HCT116 (cell line): ENCODE measurements around the gene PTPN2. TPM values are rescaled to one million over a fixed set of nuclear protein-coding genes. Genes with fewer than 3 reads are reported as not detected.

Experiments
- ATAC-seq: fragments of 200-7000 bp; cut with Tn5 transposase; 2 replicates; pipeline ENCODE4 v1.9.1; 2020; ENCODE audit warnings: mild to moderate bottlenecking, moderate library complexity
- BruUV-seq: library from RNA; stranded (reverse); fragments of 400-500 nt; replicated peaks from 2 replicates; lab custom pipeline; 2021; lab: Mats Ljungman, UMichigan
- CTCF ChIA-PET: fragments of 300-600 bp; sonication (Branson Sonifier 250); formaldehyde crosslinking; loops from one replicate; lab custom pipeline; 2021; ENCODE audit warnings: antibody characterized with exemption; lab: Charles Lee
- POLR2A ChIA-PET: fragments of 300-600, 350-600 bp; sonication (Branson Sonifier 250); formaldehyde crosslinking; loops from one replicate; lab custom pipeline; 2021; ENCODE audit warnings: antibody characterized with exemption; lab: Charles Lee
- RAD21 ChIA-PET, 2 experiments: fragments of 300-600 bp; sonication (Branson Sonifier 250); formaldehyde crosslinking; loops; one replicate each; lab custom pipeline; 2023; ENCODE audit warnings: low total read pairs in 2 of 2; ENCODE audit not compliant: uncharacterized antibody in 2 of 2, unreplicated experiment in 2 of 2, low non-redundant PET in 1 of 2; lab: Charles Lee
- DNase-seq: peaks from one replicate; pipeline ENCODE4 v3.0.0-alpha.2; 2010; ENCODE audit warnings: low read depth, low spot score
- H2AFZ ChIP-seq: fragments of 200-600 bp; shearing (Covaris generic), sonication (generic); 2 replicates; pipeline ENCODE4 v1.6.1; 2017; ENCODE audit warnings: low read depth, mixed run types, mixed read lengths, antibody characterized with exemption, low read length; ENCODE audit not compliant: poor library complexity, severe bottlenecking
- H3K27ac ChIP-seq: 2 replicates; pipeline ENCODE4 v1.5.1; 2012; ENCODE audit warnings: low read depth, low read length
- H3K27me3 ChIP-seq: fragments of 200-600 bp; sonication (generic); 2 replicates; pipeline ENCODE4 v1.6.1; 2016; ENCODE audit warnings: mixed run types, low read length, mixed read lengths; ENCODE audit not compliant: insufficient read depth
- H3K36me3 ChIP-seq, 2 experiments: fragments of 200-500 bp in 1 of 2; fragments of 200-600 bp in 1 of 2; sonication (Bioruptor generic) in 1 of 2; sonication (generic) in 1 of 2; 2 replicates each; pipeline versions ENCODE4 v1.5.1 to v1.6.1; 2014 to 2016; ENCODE audit warnings: low read length in 2 of 2, inconsistent platforms in 1 of 2, mixed read lengths in 1 of 2, mixed run types in 1 of 2; ENCODE audit not compliant: insufficient read depth in 2 of 2, control insufficient read depth in 1 of 2
- H3K4me1 ChIP-seq, 2 experiments: fragments of 200-600 bp in 1 of 2; sonication (generic) in 1 of 2; 2 replicates each; pipeline versions ENCODE4 v1.5.1 to v1.6.1; 2012 to 2017; ENCODE audit warnings: low read length in 2 of 2, inconsistent platforms in 1 of 2, mild to moderate bottlenecking in 1 of 2, mixed read lengths in 1 of 2, mixed run types in 1 of 2, moderate library complexity in 1 of 2; ENCODE audit not compliant: insufficient read depth in 2 of 2, control insufficient read depth in 1 of 2
- H3K4me2 ChIP-seq: fragments of 200-600 bp; sonication (generic); 2 replicates; pipeline ENCODE4 v1.6.1; 2017; ENCODE audit warnings: mixed run types, low read length, mixed read lengths
- H3K4me3 ChIP-seq, 2 experiments: fragments of 200-600 bp in 1 of 2; sonication (generic) in 1 of 2; replicated peaks in 1 of 2; 2 replicates each; pipeline ENCODE4 v1.5.1; 2011 to 2016; ENCODE audit warnings: low read length in 2 of 2, control low read depth in 1 of 2, low read depth in 1 of 2, mild to moderate bottlenecking in 1 of 2, mixed read lengths in 1 of 2, mixed run types in 1 of 2
- H3K79me2 ChIP-seq: fragments of 200-600 bp; sonication (generic); 2 replicates; pipeline ENCODE4 v1.6.1; 2017; ENCODE audit warnings: mild to moderate bottlenecking, mixed run types, low read length, moderate library complexity, mixed read lengths; ENCODE audit not compliant: insufficient read depth
- H3K9ac ChIP-seq: fragments of 200-600 bp; sonication (generic); 2 replicates; pipeline ENCODE4 v1.6.1; 2016; ENCODE audit warnings: low read length, mixed read lengths
- H3K9me2 ChIP-seq: fragments of 200-600 bp; sonication (generic), shearing (Covaris generic); 2 replicates; pipeline ENCODE4 v1.6.1; 2017; ENCODE audit warnings: mixed run types, mild to moderate bottlenecking, moderate library complexity; ENCODE audit not compliant: insufficient read depth
- H3K9me3 ChIP-seq, 2 experiments: fragments of 200-500 bp in 1 of 2; fragments of 200-600 bp in 1 of 2; sonication (Bioruptor generic) in 1 of 2; sonication (generic) in 1 of 2; 2 replicates each; pipeline ENCODE4 v1.6.1; 2014 to 2017; ENCODE audit warnings: low read length in 2 of 2, mixed read lengths in 2 of 2, inconsistent platforms in 1 of 2, low read depth in 1 of 2, mild to moderate bottlenecking in 1 of 2, mixed run types in 1 of 2, moderate library complexity in 1 of 2; ENCODE audit not compliant: control insufficient read depth in 1 of 2, insufficient read depth in 1 of 2
- H4K20me1 ChIP-seq: fragments of 200-600 bp; sonication (generic), shearing (Covaris generic); 2 replicates; pipeline ENCODE4 v1.6.1; 2017; ENCODE audit warnings: mixed run types, mild to moderate bottlenecking, moderate library complexity; ENCODE audit not compliant: insufficient read depth
- CEBPB ChIP-seq: IDR thresholded peaks from 2 replicates; pipeline ENCODE4 v1.6.1; 2012; ENCODE audit warnings: low read depth
- EGR1 ChIP-seq: IDR thresholded peaks from 2 replicates; pipeline ENCODE4 v1.6.1; 2012; ENCODE audit warnings: low read depth
- ELF1 ChIP-seq: IDR thresholded peaks from 2 replicates; pipeline ENCODE4 v1.6.1; 2012; ENCODE audit warnings: low read depth, borderline replicate concordance
- FOSL1 ChIP-seq: IDR thresholded peaks from 2 replicates; pipeline ENCODE4 v1.6.1; 2012; ENCODE audit warnings: low read depth
- MAX ChIP-seq: IDR thresholded peaks from 2 replicates; pipeline ENCODE4 v1.6.1; 2012
- POLR2A ChIP-seq: IDR thresholded peaks from 2 replicates; pipeline ENCODE4 v1.7.0; 2011; ENCODE audit warnings: borderline replicate concordance; ENCODE audit not compliant: insufficient read depth, insufficient read length; ENCODE audit errors: extremely low read depth
- POLR2AphosphoS5 ChIP-seq: IDR thresholded peaks from 2 replicates; pipeline ENCODE4 v1.6.1; 2011; ENCODE audit warnings: mild to moderate bottlenecking, low read depth, low read length, moderate library complexity
- RAD21 ChIP-seq: IDR thresholded peaks from 2 replicates; pipeline ENCODE4 v1.6.1; 2012; ENCODE audit warnings: low read depth, mild to moderate bottlenecking
- SIN3A ChIP-seq: IDR thresholded peaks from 2 replicates; pipeline ENCODE4 v1.6.1; 2012; ENCODE audit warnings: low read depth
- TCF7L2 ChIP-seq: IDR thresholded peaks from 2 replicates; pipeline ENCODE4 v1.7.0; 2011; ENCODE audit warnings: borderline replicate concordance, inconsistent platforms; ENCODE audit not compliant: insufficient read depth, insufficient read length; ENCODE audit errors: extremely low read depth
- YY1 ChIP-seq: IDR thresholded peaks from 2 replicates; pipeline ENCODE4 v1.6.1; 2011; ENCODE audit warnings: low read length, low read depth, moderate library complexity, mild to moderate bottlenecking; ENCODE audit not compliant: insufficient replicate concordance; ENCODE audit errors: extremely low read depth
- ZBTB33 ChIP-seq: IDR thresholded peaks from 2 replicates; pipeline ENCODE4 v1.6.1; 2011; ENCODE audit warnings: mild to moderate bottlenecking, low read length, moderate library complexity; ENCODE audit not compliant: insufficient replicate concordance; ENCODE audit errors: extremely low read depth
- ZFX ChIP-seq: fragments of 450-650 bp; IDR thresholded peaks from 2 replicates; pipeline ENCODE4 v1.6.1; 2017
- ZNF274 ChIP-seq: fragments of 200-500 bp; sonication (Bioruptor generic); IDR thresholded peaks from 2 replicates; pipeline ENCODE4 v1.6.1; 2014; ENCODE audit warnings: mild to moderate bottlenecking, low read depth, low read length, inconsistent platforms
- intact Hi-C: fragments of 100-400 bp; cut with micrococcal nuclease; formaldehyde crosslinking; loops from 2 replicates; pipeline ENCODE4 v1.10.0; 2022
- total RNA-seq: library from RNA; stranded (reverse); gene quantifications from one replicate; pipeline ENCODE4 v1.2.1, GENCODE V29; 2021; ENCODE audit not compliant: unreplicated experiment

Gene PTPN2
- total RNA-seq, 1 experiment from 2014 or later: 50.3 TPM

GRCh38 chr18:12811191-12811950 is 72.7 kb downstream of the PTPN2 start:
- Histone ChIP-seq H3K27ac (no peak overlapping the region), H3K79me2 (peaks cover 9% of the 10 kb centered on the region; the same call in 1 of the 2 replicates), H3K4me1 (peaks cover 0 to 17% of the 10 kb centered on the region in 2 experiments; a peak in 2 of 4 replicates), H3K36me3 (peaks cover 2 to 14% of the 10 kb centered on the region in 2 experiments; a peak in 2 of 4 replicates), H3K9me2 (no peaks in the 10 kb centered on the region), H2AFZ (no peak overlapping the region), H3K4me3 (no peak overlapping the region), H3K4me2 (no peak overlapping the region), H4K20me1 (no peaks in the 10 kb centered on the region), H3K9me3 (no peaks in the 10 kb centered on the region), H3K9ac (no peak overlapping the region), H3K27me3 (no peaks in the 10 kb centered on the region)
- POLR2A ChIA-PET: no interaction called here
- intact Hi-C loops: no loop called here
- TF ChIP-seq FOSL1 (0 out of 2 replicates have a peak, but pooled peaks have one; percentile 18), SIN3A (no peak)
- CTCF ChIA-PET: no interaction called here
- ATAC-seq (peak; percentile 59), DNase-seq (peak; percentile 28)
- RAD21 ChIA-PET: no interaction called here
- no TSS peak for BruUV-seq

- no peak for ATAC-seq
- Histone ChIP-seq H3K27me3 (no peaks in the 10 kb centered on the region), H4K20me1 (no peaks in the 10 kb centered on the region), H3K9me3 (no peaks in the 10 kb centered on the region), H3K27ac (no peak overlapping the region), H2AFZ (no peak overlapping the region), H3K36me3 (peaks cover 4 to 6% of the 10 kb centered on the region in 2 experiments; a peak in 3 of 4 replicates), H3K9me2 (no peaks in the 10 kb centered on the region), H3K4me1 (no peaks in the 10 kb centered on the region), H3K79me2 (peaks cover 29% of the 10 kb centered on the region), H3K4me2 (no peak overlapping the region), H3K9ac (no peak overlapping the region), H3K4me3 (no peak overlapping the region)
- POLR2A ChIA-PET: no interaction called here
- no peak for DNase-seq
- no TSS peak for BruUV-seq
- intact Hi-C loops: loop anchor here (5.0 kb wide), 1 partner anchor 44 kb away; no protein-coding TSS in a partner anchor
- RAD21 ChIA-PET: no interaction called here
- TF ChIP-seq ZNF274 (no peak), POLR2AphosphoS5 (no peak), ELF1 (no peak), POLR2A (no peak), MAX (no peak), TCF7L2 (no peak), EGR1 (no peak), CEBPB (no peak), ZBTB33 (no peak), ZFX (no peak), YY1 (no peak), RAD21 (no peak)
- CTCF ChIA-PET: interaction anchor here (0.7 kb wide), 1 partner anchor 1148 kb away, joined by 3 read pairs; no protein-coding TSS in a partner anchor
Measured at GRCh38 chr18:12803069-12803936, 80.7 kb downstream of the PTPN2 start.
